ENCODE results near the gene ANO6.
"Not testable (repeated sequence)": the region's sequence is repeated elsewhere in the genome, so short reads cannot be mapped to it uniquely, and the experiment has no call there.

ANO6 gene

GRCh38 chr12:45244561-45245343, 28.9 kb downstream of the ANO6 start:
- peak; percentile 59 for DNase-seq

DNA sequence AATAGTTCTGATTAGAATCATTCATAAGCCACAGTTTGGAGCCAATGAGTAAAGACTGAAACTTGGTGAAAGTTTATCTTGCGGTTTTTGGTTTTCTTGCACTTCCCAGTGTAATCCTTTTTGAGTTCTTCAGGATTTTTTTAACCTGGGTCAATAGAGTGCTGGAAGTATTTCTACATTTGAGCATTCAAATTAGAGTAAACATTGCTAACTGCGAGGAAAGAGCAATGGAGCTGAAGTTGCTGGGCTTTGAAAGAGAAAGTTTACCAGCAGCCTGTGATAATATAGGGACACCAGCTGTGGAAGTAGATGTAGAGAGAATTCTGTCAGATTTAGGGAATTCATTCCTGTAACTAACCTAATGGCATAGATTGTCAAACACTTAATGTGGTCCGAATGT, 30.3 kb downstream of the ANO6 start:
- DNase-seq, result no peak

DNA sequence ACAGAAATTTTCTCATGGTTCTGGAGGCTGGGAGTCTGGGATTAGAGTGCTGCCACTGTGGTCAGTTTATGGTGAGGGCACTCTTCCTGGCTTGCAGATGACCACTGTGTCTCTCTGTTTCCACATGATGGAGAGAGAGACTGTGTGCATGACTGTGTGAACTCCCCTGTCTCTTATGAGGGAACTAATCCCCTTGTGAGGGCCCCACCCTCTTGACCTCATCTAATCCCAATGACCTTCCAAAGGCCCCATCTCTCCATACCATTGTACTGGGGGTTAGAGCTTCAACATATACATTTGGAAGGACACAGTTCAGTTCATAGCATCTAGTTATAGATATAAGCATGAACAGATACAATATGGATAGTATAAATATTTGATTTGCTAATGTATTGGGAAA, 31.7 kb downstream of the ANO6 start:
- no peak for DNase-seq

GRCh38 chr12:45248095-45248494, 32.2 kb downstream of the ANO6 start:
- no peak for DNase-seq

GRCh38 chr12:45254254-45254653, 38.4 kb downstream of the ANO6 start:
- DNase-seq, result no peak

- no peak for DNase-seq
Measured at GRCh38 chr12:45256721-45257120, 40.8 kb downstream of the ANO6 start.

DNA sequence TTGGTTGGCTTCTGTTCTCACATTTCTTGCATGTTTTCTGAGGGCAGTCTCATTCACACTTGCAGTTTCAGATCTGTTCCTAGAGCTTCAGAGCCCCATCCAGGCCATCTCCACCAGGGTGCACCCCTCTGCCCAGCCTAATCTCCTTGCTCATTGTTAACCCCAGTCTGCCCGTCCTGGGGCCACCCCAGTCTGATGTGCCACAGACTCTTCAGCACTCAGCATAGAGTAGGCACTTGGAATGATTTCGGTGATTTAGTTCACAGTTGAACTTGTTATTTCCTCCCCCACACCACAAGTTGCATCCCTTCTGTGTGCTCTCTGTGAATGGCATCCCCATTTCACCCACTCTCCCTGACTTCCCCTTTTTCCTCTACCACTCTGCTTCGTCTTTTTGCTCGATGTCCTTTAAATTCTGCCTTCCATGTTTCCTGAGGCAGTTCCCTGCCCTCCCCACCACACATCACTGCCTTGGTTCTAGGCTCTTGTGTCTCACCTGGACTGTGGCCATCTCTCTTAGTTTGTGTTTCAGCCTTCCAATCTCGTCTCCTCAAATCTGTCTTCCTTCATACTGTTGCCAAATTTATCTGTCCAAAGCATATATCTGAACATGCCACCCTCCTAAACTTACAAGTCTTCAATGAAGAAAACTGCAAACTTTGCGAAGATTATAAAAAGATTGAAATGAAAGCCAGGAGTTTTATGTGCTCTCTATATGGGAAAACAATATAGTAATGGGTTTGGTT, 41.5 kb downstream of the ANO6 start:
- DNase-seq, result no peak

DNA sequence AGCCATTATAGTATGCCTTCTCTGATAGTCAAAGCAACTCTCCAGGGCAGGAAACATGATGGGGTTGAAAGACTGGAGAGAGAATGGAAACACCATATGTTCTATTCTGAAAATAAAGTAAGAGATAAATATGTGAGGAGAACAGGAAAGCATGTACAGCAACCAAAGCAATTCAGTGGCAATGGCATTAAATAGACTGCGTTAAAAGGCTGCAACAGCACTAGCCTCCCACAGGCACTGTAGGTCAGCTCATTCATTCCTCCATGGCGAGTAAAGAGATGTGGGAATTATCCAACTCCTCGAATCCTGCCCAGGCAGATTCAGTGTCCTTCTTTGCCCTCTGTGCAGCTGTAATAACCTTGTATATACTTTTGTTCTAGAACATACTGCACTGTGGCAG, 43.8 kb downstream of the ANO6 start:
- no peak for DNase-seq

GRCh38 chr12:45260104-45260815, 44.4 kb downstream of the ANO6 start:
- no peak for DNase-seq

DNA sequence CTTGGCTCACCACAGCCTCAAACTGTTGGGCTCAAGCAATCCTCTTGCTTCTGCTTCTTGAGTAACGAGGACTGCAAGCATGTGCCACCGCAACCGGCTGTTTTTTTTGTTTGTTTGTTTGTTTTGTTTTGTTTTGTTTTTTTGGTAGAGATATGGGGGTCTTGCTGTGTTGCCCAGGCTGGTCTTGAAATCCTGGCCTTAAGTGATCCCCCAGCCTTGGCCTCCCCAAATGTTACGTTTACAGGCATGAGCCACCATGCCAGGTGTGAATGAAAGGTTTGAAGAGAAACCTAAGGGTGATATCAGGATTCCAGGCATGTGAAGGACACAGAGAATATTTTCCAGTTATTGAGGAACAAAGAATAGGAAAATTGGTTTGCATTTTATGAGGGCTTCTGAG, 45.0 kb downstream of the ANO6 start:
- DNase-seq, result no peak

- DNase-seq, result not testable (repeated sequence)
Measured at GRCh38 chr12:45262185-45262584, 46.3 kb downstream of the ANO6 start.

DNA sequence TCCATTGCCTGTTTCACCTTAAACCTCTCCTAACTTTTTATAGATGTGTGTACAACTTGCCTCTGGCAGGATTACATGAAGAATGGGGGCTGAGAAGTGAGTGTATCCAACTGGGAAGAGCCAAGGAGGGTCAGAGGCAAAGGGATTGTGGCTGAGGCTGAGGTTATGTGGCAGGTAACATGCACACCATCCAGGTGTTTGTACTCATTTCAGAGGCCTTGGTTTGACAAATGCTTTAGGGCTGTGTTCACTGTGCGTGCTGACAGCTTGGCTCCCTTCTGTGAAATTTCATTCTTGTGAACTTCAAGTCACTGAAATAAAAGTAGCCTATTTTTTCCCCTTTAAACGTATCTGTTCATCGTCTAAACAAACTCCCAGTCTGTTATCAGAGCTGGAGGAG, 47.7 kb downstream of the ANO6 start:
- no peak for DNase-seq

DNA sequence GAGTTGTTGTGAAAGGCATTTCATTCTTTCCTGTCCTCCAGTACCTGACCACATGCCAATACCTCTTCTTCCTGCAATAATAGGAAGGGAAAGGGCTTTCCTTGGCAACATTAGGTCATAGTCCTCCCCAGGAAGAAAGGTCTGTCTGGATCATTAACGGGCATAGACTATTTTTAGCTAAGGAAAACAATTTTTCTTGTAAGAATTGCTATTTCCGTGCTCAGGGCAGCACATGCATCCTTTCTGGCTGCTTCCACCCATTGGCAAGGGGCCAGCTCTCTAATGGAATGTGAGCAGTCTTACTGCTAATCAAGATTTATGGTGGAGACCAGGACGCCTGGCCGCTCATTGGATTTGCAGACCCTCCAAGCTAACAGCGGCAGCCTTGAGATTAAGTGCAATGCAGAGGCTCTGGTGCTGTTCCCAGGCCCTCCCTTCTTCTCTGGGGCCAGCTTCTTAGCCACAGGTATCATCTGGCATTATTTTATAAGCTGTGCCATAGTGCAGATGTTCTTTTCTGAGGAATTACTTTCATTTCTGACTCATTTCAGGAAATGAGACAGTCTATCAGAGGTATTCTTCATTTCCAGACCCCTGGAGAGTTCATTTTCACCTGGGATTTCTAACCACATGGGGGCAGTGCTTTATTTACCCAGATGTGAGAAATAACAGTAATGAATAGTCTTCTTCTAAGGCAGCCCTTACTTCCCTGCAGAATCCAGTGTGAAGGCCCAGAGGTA, 52.9 kb downstream of the ANO6 start:
- DNase-seq, result peak; percentile 9

DNA sequence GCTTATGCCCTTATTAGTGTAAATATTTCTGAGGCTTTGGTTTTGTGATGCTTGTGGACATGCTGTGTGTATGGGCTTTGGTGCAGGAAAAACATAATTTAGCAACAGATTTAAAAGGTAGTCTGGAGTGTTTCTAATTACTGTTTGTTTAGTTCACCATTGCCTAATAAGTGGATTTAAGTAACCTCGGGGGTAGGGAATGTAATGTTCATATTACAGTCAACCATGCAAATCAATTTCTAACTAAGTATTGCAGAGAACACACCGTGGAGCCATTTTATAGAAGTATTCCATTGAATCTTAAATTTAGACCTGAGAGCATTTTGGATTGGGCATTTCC, 53.5 kb downstream of the ANO6 start:
- DNase-seq, result no peak

- DNase-seq, result no peak
Measured at GRCh38 chr12:45270951-45271350, 55.1 kb downstream of the ANO6 start.

DNA sequence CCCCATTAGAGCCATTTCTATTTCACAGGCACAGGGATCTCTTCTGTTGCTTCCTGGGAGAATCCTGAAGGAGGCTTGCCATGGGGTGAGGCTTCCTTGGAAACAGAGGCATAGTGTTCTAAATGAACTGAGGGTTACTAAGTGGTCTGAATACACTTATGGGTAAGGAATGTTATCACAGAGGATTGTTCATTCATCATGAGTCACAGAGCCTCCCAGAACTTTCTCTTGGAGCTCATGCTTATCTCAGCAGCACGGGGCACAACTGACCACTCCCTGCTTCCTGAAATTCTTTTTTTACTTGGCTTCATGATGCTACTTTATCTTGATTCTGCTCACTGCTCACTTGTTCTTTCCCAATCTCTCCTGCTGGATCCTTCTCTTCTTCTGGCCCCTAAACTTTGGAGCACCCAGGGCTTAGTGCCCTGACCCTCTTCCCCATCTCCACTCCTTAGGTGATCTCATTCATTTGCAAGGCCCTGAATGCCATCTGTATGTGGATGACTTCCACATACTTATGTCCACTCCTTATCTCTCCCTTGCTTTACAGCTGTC, 57.9 kb downstream of the ANO6 start:
- no peak for DNase-seq

DNA sequence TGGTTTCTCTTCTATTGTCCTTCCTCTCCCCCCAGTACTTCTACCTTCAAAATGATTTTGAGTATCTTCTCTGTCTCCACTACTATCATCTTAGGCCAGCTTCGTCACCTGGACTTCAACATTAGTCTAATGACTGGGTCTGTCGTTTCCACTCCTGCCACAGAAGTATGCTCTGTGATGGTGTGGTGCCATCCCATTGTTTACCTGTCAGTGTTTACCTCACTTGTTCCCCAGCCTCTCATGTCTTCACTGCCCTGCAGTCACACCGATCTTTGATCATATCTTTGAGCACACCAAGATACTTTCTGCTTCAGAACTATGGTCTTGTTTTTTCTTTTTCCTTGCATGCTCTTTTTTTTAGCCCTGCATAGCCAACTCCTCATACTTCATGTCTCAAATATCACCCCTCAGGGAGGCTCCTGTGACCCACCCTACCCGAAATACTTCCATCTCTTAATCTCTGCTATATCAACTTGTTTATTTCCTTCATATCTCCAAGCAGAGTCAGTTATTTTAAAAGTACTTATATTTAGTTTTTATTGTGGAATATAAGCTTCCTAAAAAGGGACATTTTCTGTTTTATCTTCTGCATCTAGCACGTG, 60.4 kb downstream of the ANO6 start:
- no peak for DNase-seq

GRCh38 chr12:45278447-45278846, 62.6 kb downstream of the ANO6 start:
- no peak for DNase-seq

DNA sequence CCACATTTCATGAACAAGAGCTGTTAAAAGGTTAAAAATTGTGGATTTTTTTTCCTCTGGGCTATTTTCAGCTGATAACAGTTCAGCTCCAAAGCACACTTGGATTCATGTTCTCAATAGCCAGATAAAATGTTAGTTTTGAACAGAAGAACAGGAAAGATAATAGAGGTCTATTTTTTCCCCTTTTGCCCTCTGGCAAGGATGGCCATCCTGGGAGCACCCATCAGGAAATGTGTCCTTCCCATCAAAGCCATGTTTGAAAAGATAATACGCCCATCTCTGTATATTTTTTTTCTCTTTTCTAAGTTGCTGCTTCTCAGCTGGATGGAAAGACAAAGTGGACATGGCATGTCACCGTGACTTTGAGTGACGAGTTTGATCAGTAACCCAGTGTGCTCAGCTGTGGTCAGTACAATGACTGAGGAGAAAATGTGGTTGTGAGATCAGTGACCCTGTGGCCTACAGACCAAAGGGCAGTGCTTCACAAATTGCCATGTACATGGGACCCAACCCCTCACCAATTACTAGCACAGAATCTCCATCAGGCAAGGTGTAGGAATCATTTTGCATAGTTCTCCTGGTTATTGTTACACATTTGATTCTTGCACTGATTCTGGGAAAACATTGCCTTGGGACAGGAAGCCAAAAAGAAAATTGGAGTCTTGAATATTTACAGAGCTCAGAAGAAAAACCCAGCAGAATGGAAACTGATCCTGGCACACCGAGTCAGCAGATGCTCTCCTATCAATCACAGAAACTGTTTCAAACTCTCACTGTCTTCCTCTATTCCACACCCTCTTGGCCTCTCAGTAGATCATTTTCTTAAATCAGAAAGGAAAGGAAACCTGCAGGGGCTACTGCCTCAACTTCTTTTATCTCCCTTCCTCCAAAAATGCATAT, 64.3 kb downstream of the ANO6 start:
- DNase-seq, result no peak

DNA sequence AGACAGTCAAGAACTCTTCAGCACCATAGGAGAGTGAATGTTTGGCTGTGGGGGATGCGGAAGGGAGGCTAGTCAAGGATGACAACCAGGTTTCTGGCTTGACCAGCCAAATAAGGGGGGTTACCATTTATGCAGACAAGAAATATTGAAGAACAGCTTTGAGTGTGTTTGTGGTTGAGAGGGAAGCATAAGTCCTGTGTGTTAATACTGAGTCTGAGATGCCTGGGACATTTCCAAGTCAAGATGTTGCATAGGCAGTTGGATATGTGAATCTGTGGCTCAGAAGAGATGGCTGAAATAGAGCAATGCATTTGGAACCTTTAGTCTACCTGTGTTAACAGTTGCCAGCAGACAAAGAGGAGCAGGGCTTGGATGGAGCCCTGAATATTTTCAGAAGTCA, 66.1 kb downstream of the ANO6 start:
- DNase-seq, result no peak

- DNase-seq, result no peak
Measured at GRCh38 chr12:45282411-45282810, 66.5 kb downstream of the ANO6 start.
